HG03045 (cell line): ENCODE measurements around the gene MEGF11.

Source experiments
- ATAC-seq: cut with Tn5 transposase; IDR thresholded peaks from one replicate; pipeline ENCODE4 v1.9.1; 2021; ENCODE audit warnings: mild to moderate bottlenecking, moderate library complexity; ENCODE audit not compliant: unreplicated experiment

MEGF11 gene

GRCh38 chr15:65954289-65954741 lies 299.2 kb downstream of the MEGF11 start:
- no peak for ATAC-seq

- ATAC-seq: no peak
Observed at GRCh38 chr15:65953622-65954021, 299.9 kb downstream of the MEGF11 start.

- ATAC-seq: no peak
Observed at GRCh38 chr15:65952391-65953053, 301.0 kb downstream of the MEGF11 start.

- no peak for ATAC-seq
Observed at GRCh38 chr15:65951007-65951406, 302.5 kb downstream of the MEGF11 start.

GRCh38 chr15:65949491-65949890 lies 304.1 kb downstream of the MEGF11 start:
- no peak for ATAC-seq

GRCh38 chr15:65949011-65949410 lies 304.5 kb downstream of the MEGF11 start:
- no peak for ATAC-seq

GRCh38 chr15:65948383-65948782 lies 305.2 kb downstream of the MEGF11 start:
- no peak for ATAC-seq

GRCh38 chr15:65947041-65947440 lies 306.5 kb downstream of the MEGF11 start:
- no peak for ATAC-seq

- no peak for ATAC-seq
Observed at GRCh38 chr15:65945616-65946015, 307.9 kb downstream of the MEGF11 start.

GRCh38 chr15:65944404-65944803 lies 309.1 kb downstream of the MEGF11 start:
- ATAC-seq: no peak

- ATAC-seq: no peak
Observed at GRCh38 chr15:65942436-65942835, 311.1 kb downstream of the MEGF11 start.

- no peak for ATAC-seq
Observed at GRCh38 chr15:65940618-65940909, 313.0 kb downstream of the MEGF11 start.

GRCh38 chr15:65939901-65940617 lies 313.5 kb downstream of the MEGF11 start:
- no peak for ATAC-seq

- no peak for ATAC-seq
Observed at GRCh38 chr15:65938604-65939003, 314.9 kb downstream of the MEGF11 start.

GRCh38 chr15:65937476-65937875 lies 316.1 kb downstream of the MEGF11 start:
- no peak for ATAC-seq

GRCh38 chr15:65937054-65937453 lies 316.5 kb downstream of the MEGF11 start:
- ATAC-seq: no peak

- ATAC-seq: no peak
Observed at GRCh38 chr15:65936282-65936681, 317.3 kb downstream of the MEGF11 start.

GRCh38 chr15:65935391-65935790 lies 318.2 kb downstream of the MEGF11 start:
- no peak for ATAC-seq

GRCh38 chr15:65931221-65931620 lies 322.3 kb downstream of the MEGF11 start:
- no peak for ATAC-seq

- ATAC-seq: no peak
Observed at GRCh38 chr15:65930134-65930533, 323.4 kb downstream of the MEGF11 start.

GRCh38 chr15:65929573-65929972 lies 324.0 kb downstream of the MEGF11 start:
- no peak for ATAC-seq

GRCh38 chr15:65927545-65927944 lies 326.0 kb downstream of the MEGF11 start:
- ATAC-seq: no peak

GRCh38 chr15:65926899-65927298 lies 326.7 kb downstream of the MEGF11 start:
- ATAC-seq: no peak
